H9 (cell line): Measurements from ENCODE around the gene TSPAN9. TPM values are rescaled to one million over a fixed set of nuclear protein-coding genes. Genes with fewer than 3 reads are reported as not detected.

Experiments used
- DNase-seq: peaks from one replicate; pipeline ENCODE4 v3.0.0-alpha.2; 2017
- H2AFZ ChIP-seq: one replicate; pipeline ENCODE4 v1.6.1; 2013; ENCODE audit warnings: mild to moderate bottlenecking, low read length, control low read depth, moderate library complexity
- H2AK5ac ChIP-seq: 2 replicates; pipeline ENCODE4 v1.6.1; 2013; ENCODE audit warnings: low read length, control low read depth, mixed read lengths; ENCODE audit not compliant: insufficient read length
- H2BK120ac ChIP-seq: one replicate; pipeline ENCODE4 v1.6.1; 2013; ENCODE audit warnings: low read depth, mild to moderate bottlenecking, low read length, control low read depth, inconsistent platforms; ENCODE audit not compliant: poor library complexity, severe bottlenecking
- H2BK12ac ChIP-seq: 2 replicates; pipeline ENCODE4 v1.6.1; 2013; ENCODE audit warnings: low read length, control low read depth, mixed read lengths, low read depth; ENCODE audit not compliant: insufficient read length
- H2BK15ac ChIP-seq: 2 replicates; pipeline ENCODE4 v1.6.1; 2013; ENCODE audit warnings: low read depth, low read length, control low read depth
- H2BK20ac ChIP-seq: one replicate; pipeline ENCODE4 v1.6.1; 2013; ENCODE audit warnings: low read depth, mild to moderate bottlenecking, low read length, control low read depth, inconsistent platforms; ENCODE audit not compliant: poor library complexity, severe bottlenecking
- H2BK5ac ChIP-seq: 2 replicates; pipeline ENCODE4 v1.6.1; 2013; ENCODE audit warnings: low read length, control low read depth, mixed read lengths; ENCODE audit not compliant: insufficient read length
- H3K14ac ChIP-seq: 2 replicates; pipeline ENCODE4 v1.6.1; 2013; ENCODE audit warnings: low read length, control low read depth; ENCODE audit not compliant: insufficient read depth
- H3K18ac ChIP-seq: 2 replicates; pipeline ENCODE4 v1.6.1; 2013; ENCODE audit warnings: low read depth, mild to moderate bottlenecking, mixed read lengths, low read length, control low read depth; ENCODE audit not compliant: insufficient read length
- H3K23ac ChIP-seq: 2 replicates; pipeline ENCODE4 v1.6.1; 2013; ENCODE audit warnings: low read length, control low read depth, mixed read lengths, low read depth; ENCODE audit not compliant: insufficient read length
- H3K23me2 ChIP-seq: 2 replicates; pipeline ENCODE4 v1.6.1; 2013; ENCODE audit warnings: low read depth, mild to moderate bottlenecking, mixed read lengths, low read length, control low read depth; ENCODE audit not compliant: insufficient read length, poor library complexity, severe bottlenecking
- H3K27ac ChIP-seq: 2 replicates; pipeline ENCODE4 v1.5.1; 2013; ENCODE audit warnings: low read length, control low read depth, mixed read lengths, low read depth; ENCODE audit not compliant: insufficient read length
- H3K27me3 ChIP-seq: 2 replicates; pipeline ENCODE4 v1.6.1; 2013; ENCODE audit warnings: low read length, control low read depth, inconsistent platforms; ENCODE audit not compliant: insufficient read depth
- H3K4ac ChIP-seq: 2 replicates; pipeline ENCODE4 v1.6.1; 2013; ENCODE audit warnings: low read depth, mild to moderate bottlenecking, control low read depth, inconsistent platforms, low read length, moderate library complexity
- H3K4me1 ChIP-seq: 2 replicates; pipeline ENCODE4 v1.6.1; 2013; ENCODE audit warnings: low read length, control low read depth, inconsistent platforms; ENCODE audit not compliant: insufficient read depth
- H3K4me2 ChIP-seq: 2 replicates; pipeline ENCODE4 v1.6.1; 2013; ENCODE audit warnings: low read length, control low read depth, mixed read lengths; ENCODE audit not compliant: insufficient read length, insufficient read depth
- H3K56ac ChIP-seq: 2 replicates; pipeline ENCODE4 v1.6.1; 2013; ENCODE audit warnings: low read depth, mild to moderate bottlenecking, mixed read lengths, low read length, control low read depth; ENCODE audit not compliant: insufficient read length
- H3K79me1 ChIP-seq: 2 replicates; pipeline ENCODE4 v1.6.1; 2013; ENCODE audit warnings: low read depth, mild to moderate bottlenecking, moderate library complexity, low read length, control low read depth, inconsistent platforms; ENCODE audit not compliant: insufficient read depth, poor library complexity, severe bottlenecking
- H3K79me2 ChIP-seq: 2 replicates; pipeline ENCODE4 v1.6.1; 2013; ENCODE audit warnings: low read length, control low read depth, inconsistent platforms; ENCODE audit not compliant: insufficient read depth
- H3K9ac ChIP-seq: 2 replicates; pipeline ENCODE4 v1.6.1; 2013; ENCODE audit warnings: low read length, control low read depth, mixed read lengths; ENCODE audit not compliant: insufficient read length; ENCODE audit errors: extremely low read depth
- H3K9me3 ChIP-seq: one replicate; pipeline ENCODE4 v1.6.1; 2013; ENCODE audit warnings: low read depth, low read length, inconsistent platforms; ENCODE audit not compliant: control insufficient read depth
- H3T11ph ChIP-seq: one replicate; pipeline ENCODE4 v1.6.1; 2013; ENCODE audit warnings: mild to moderate bottlenecking, low read length, control low read depth, inconsistent platforms
- H4K20me1 ChIP-seq: one replicate; pipeline ENCODE4 v1.6.1; 2013; ENCODE audit not compliant: control insufficient read depth, insufficient read length, insufficient read depth
- H4K5ac ChIP-seq: 2 replicates; pipeline ENCODE4 v1.6.1; 2013; ENCODE audit warnings: low read depth, mild to moderate bottlenecking, mixed read lengths, low read length, control low read depth; ENCODE audit not compliant: insufficient read length
- H4K8ac ChIP-seq: replicated peaks from 2 replicates; pipeline ENCODE4 v1.6.1; 2013; ENCODE audit warnings: low read length, control low read depth, mixed read lengths, low read depth; ENCODE audit not compliant: insufficient read length
- H4K91ac ChIP-seq: 2 replicates; pipeline ENCODE4 v1.6.1; 2013; ENCODE audit warnings: low read depth, mild to moderate bottlenecking, moderate library complexity, mixed read lengths, low read length, control low read depth; ENCODE audit not compliant: insufficient read length
- H3K27ac Mint-ChIP-seq, 3 experiments: 2 replicates in 2 of 3; 3 replicates in 1 of 3; pipeline ENCODE4 v1.8.0; 2020 to 2021; ENCODE audit warnings: mixed read lengths in 3 of 3, mild to moderate bottlenecking in 1 of 3, moderate library complexity in 1 of 3
- H3K27me3 Mint-ChIP-seq: 2 replicates; pipeline ENCODE4 v1.8.0; 2021; ENCODE audit warnings: low read depth, mild to moderate bottlenecking, moderate library complexity, mixed read lengths
- H3K36me3 Mint-ChIP-seq, 3 experiments: 2 replicates in 2 of 3; 3 replicates in 1 of 3; pipeline ENCODE4 v1.8.0; 2020 to 2021; ENCODE audit warnings: low read depth in 3 of 3, mixed read lengths in 3 of 3; ENCODE audit not compliant: insufficient read depth in 1 of 3
- H3K4me1 Mint-ChIP-seq, 2 experiments: 2 replicates each; pipeline ENCODE4 v1.8.0; 2020; ENCODE audit warnings: mixed read lengths in 2 of 2
- H3K4me3 Mint-ChIP-seq, 2 experiments: 2 replicates in 1 of 2; 3 replicates in 1 of 2; pipeline ENCODE4 v1.8.0; 2020 to 2021; ENCODE audit warnings: mild to moderate bottlenecking in 2 of 2, mixed read lengths in 2 of 2, moderate library complexity in 1 of 2
- H3K9me3 Mint-ChIP-seq, 2 experiments: 2 replicates in 1 of 2; 3 replicates in 1 of 2; pipeline ENCODE4 v1.8.0; 2020; ENCODE audit warnings: mild to moderate bottlenecking in 2 of 2, mixed read lengths in 2 of 2, moderate library complexity in 1 of 2
- CTCF ChIP-seq: fragments of 200-600 bp; sonication (generic); conservative IDR thresholded peaks from 3 replicates; pipeline ENCODE4 v1.8.0; 2021; ENCODE audit warnings: antibody characterized with exemption, mild to moderate bottlenecking
- WGBS: extraction: QIAGEN DNeasy Blood & Tissue Kit; methylation state at CpG from one replicate; pipeline ENCODE4 v1.1.7; 2013; ENCODE audit warnings: missing lambda C conversion rate, low lambda C conversion rate, mixed read lengths; ENCODE audit not compliant: insufficient read length; ENCODE audit errors: extremely low coverage; 5-methylcytosine and 5-hydroxymethylcytosine counted together
- total RNA-seq: library from RNA; stranded (reverse); gene quantifications from 2 replicates; pipeline ENCODE4 v1.2.1, GENCODE V29; 2021

The TSPAN9 gene
- total RNA-seq, 1 experiment from 2014 or later = 19.0 TPM

- H2AK5ac ChIP-seq = no peak overlapping the region
- no peak overlapping the region for H2AFZ ChIP-seq
- no peaks in the 10 kb centered on the region for H3K27me3 ChIP-seq
- H3K4me2 ChIP-seq = no peak overlapping the region
- no peak overlapping the region for H3K23ac ChIP-seq
- H3K4me3 Mint-ChIP-seq = no peak overlapping the region
- no CpG with 5 or more reads among the region's 8 CpGs for WGBS
- no peaks in the 10 kb centered on the region for H3K9me3 ChIP-seq
- H4K20me1 ChIP-seq = no peaks in the 10 kb centered on the region
- no peaks in the 10 kb centered on the region for H3K79me1 ChIP-seq
- H4K5ac ChIP-seq = no peak overlapping the region
- H3K23me2 ChIP-seq = no peaks in the 10 kb centered on the region
- H3K36me3 Mint-ChIP-seq = peaks cover 0 to 2% (median 0%) of the 10 kb centered on the region in 3 experiments; a peak in 1 of 7 replicates
- H3K27me3 Mint-ChIP-seq = peaks cover 3% of the 10 kb centered on the region
- H3K27ac ChIP-seq = no peak overlapping the region
- H3K4ac ChIP-seq = no peak overlapping the region
- peak overlapping the region; percentile 9 for H2BK12ac ChIP-seq
- no peak overlapping the region for H3K27ac Mint-ChIP-seq
- no peak overlapping the region for H3K18ac ChIP-seq
- no peak overlapping the region for H3K56ac ChIP-seq
- H3K4me1 Mint-ChIP-seq = peaks cover 17 to 32% of the 10 kb centered on the region in 2 experiments
- no peak overlapping the region for H2BK120ac ChIP-seq
- no peaks in the 10 kb centered on the region for H3K79me2 ChIP-seq
- peaks cover 5% of the 10 kb centered on the region for H3K4me1 ChIP-seq
- H4K8ac ChIP-seq = no peak overlapping the region
- H3K14ac ChIP-seq = no peak overlapping the region
- H2BK5ac ChIP-seq = no peak overlapping the region
- no peak overlapping the region for H3K9ac ChIP-seq
- DNase-seq = no peak
- H2BK20ac ChIP-seq = no peak overlapping the region
- no peak overlapping the region for H3T11ph ChIP-seq
- no peak overlapping the region for H2BK15ac ChIP-seq
- H4K91ac ChIP-seq = no peak overlapping the region
- H3K9me3 Mint-ChIP-seq = no peaks in the 10 kb centered on the region
- no peak for TF ChIP-seq CTCF
These were observed 257.9 kb downstream of the TSPAN9 start for GRCh38 chr12:3335078-3335487.

Other genes starting within 250 kb of the TSPAN9 start
- 0.15 TPM in 2 replicates for gene NRIP2, start 242.3 kb upstream of the TSPAN9 start, total RNA-seq
- gene TEX52, start 220.3 kb upstream of the TSPAN9 start, total RNA-seq = 0.20 TPM in 2 replicates
- gene FOXM1, start 200.2 kb upstream of the TSPAN9 start, total RNA-seq = 109 TPM in 2 replicates
- 36.4 and 36.7 TPM in 2 replicates for gene RHNO1, start 200.2 kb upstream of the TSPAN9 start, total RNA-seq
- gene TULP3, start 186.5 kb upstream of the TSPAN9 start, total RNA-seq = 21.4 and 22.3 TPM in 2 replicates
- 127 and 133 TPM in 2 replicates for gene TEAD4, start 118.0 kb upstream of the TSPAN9 start, total RNA-seq